OCI-LY3 (cell line): ENCODE data around the gene ACSM5.

Experiments
- CTCF ChIP-seq: fragments of 200-600, 300-600 bp; sonication (generic); IDR thresholded peaks from 2 replicates; pipeline ENCODE4 v1.5.1; 2014; ENCODE audit warnings: antibody characterized with exemption, low read length, low read depth
- EZH2phosphoT487 ChIP-seq: fragments of 200-600 bp; shearing (Covaris generic); IDR thresholded peaks from 2 replicates; pipeline ENCODE4 v1.6.1; 2018; ENCODE audit warnings: antibody characterized with exemption, mixed run types, low read depth

- no peak for TF ChIP-seq CTCF
- TF ChIP-seq EZH2phosphoT487, result no peak
Observed at GRCh38 chr16:20410121-20410723, 888 bp downstream of the ACSM5 start.
